Upper lobe of right lung (tissue), 1 donor: ENCODE results near the gene SLC16A10. TPM values are rescaled to one million over a fixed set of nuclear protein-coding genes. Genes with fewer than 3 reads are reported as not detected.

Source experiments
- ATAC-seq: fragments of 200-7000 bp; cut with Tn5 transposase; one replicate; pipeline ENCODE4 v1.9.1; 2020; ENCODE audit warnings: mild to moderate bottlenecking, moderate library complexity
- DNase-seq: peaks from one replicate; pipeline ENCODE4 v3.0.0-alpha.2; 2020
- H3K27ac ChIP-seq: fragments of 200-600 bp; one replicate; pipeline ENCODE4 v1.8.0; 2022
- H3K27me3 ChIP-seq: fragments of 200-600 bp; one replicate; pipeline ENCODE4 v1.8.0; 2022; ENCODE audit warnings: mild to moderate bottlenecking
- H3K36me3 ChIP-seq: fragments of 200-600 bp; one replicate; pipeline ENCODE4 v1.8.0; 2022
- H3K4me1 ChIP-seq: fragments of 200-600 bp; one replicate; pipeline ENCODE4 v1.8.0; 2022
- H3K4me3 ChIP-seq: fragments of 200-600 bp; one replicate; pipeline ENCODE4 v1.8.0; 2022; ENCODE audit warnings: mild to moderate bottlenecking
- H3K9me3 ChIP-seq: fragments of 200-600 bp; one replicate; pipeline ENCODE4 v1.8.0; 2022
- intact Hi-C: fragments of 100-400 bp; cut with DNase I; formaldehyde crosslinking; loops from one replicate; pipeline ENCODE4 v1.11.0; 2022
- total RNA-seq: library from RNA; stranded (reverse); fragmentation: NEBNext Ultra II Directional; extraction: Animal tissue kit (Norgen Biotek cat#: 25700); gene quantifications from one replicate; pipeline ENCODE4 v1.2.1, GENCODE V29; 2021
- TF ChIP-seq, protein P1 (sequence below): fragments of 200-600 bp; IDR thresholded peaks from one replicate; pipeline ENCODE4 v1.8.0; 2022; ENCODE audit warnings: antibody characterized with exemption
- donor health status: DM: no; HTN: yes; CAD: no; lungs with severe emphysema.

The SLC16A10 gene
- total RNA-seq, 1 donor from 2014 or later: 12.3 TPM

DNA sequence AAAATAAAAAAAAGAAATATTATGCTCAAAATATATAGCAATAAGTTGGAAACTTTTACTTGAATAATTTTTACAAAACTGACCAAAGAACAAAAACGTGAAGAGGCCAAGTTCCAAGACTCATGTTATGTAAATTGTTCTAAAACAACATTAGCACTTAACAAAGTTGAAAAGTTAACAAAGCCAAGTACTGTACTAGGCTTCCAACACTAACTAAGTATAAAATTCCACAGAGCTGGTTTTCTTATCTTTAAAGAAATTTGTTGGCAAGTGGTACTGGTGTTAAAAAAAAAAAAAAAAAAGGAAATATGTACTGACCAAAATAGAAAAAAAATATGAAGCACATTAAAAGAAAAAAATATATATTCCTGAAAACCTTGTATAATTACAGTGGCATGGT is 127.8 kb downstream of the SLC16A10 start:
- TF ChIP-seq, protein P1, sequence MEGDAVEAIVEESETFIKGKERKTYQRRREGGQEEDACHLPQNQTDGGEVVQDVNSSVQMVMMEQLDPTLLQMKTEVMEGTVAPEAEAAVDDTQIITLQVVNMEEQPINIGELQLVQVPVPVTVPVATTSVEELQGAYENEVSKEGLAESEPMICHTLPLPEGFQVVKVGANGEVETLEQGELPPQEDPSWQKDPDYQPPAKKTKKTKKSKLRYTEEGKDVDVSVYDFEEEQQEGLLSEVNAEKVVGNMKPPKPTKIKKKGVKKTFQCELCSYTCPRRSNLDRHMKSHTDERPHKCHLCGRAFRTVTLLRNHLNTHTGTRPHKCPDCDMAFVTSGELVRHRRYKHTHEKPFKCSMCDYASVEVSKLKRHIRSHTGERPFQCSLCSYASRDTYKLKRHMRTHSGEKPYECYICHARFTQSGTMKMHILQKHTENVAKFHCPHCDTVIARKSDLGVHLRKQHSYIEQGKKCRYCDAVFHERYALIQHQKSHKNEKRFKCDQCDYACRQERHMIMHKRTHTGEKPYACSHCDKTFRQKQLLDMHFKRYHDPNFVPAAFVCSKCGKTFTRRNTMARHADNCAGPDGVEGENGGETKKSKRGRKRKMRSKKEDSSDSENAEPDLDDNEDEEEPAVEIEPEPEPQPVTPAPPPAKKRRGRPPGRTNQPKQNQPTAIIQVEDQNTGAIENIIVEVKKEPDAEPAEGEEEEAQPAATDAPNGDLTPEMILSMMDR: no peak
- DNase-seq: no peak
- H3K27ac ChIP-seq: no peak overlapping the region

DNA sequence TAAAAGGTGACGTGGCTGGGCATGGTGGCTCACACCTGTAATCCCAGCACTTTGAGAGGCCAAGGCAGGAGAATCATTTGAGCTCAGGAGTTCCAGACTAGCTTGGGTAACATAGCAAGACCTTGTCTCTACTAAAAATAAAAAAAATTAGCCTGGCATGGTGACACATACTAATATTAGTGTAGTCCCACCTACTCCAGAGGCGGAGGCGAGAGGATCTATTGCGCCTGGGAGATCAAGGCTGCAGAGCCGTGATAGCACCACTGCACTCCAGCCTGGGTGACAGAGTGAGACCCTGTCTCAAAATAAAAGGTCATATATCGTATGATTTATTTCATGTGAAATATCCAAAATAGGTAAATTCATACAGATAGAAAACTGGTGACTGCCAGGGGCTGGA is 132.5 kb downstream of the SLC16A10 start:
- H3K36me3 ChIP-seq: no peaks in the 10 kb centered on the region
- DNase-seq: no peak
- intact Hi-C loops: no loop called here
- no peak overlapping the region for H3K4me3 ChIP-seq
- H3K4me1 ChIP-seq: no peaks in the 10 kb centered on the region
- ATAC-seq: no peak
- TF ChIP-seq, protein P1: no peak
- no peak overlapping the region for H3K27ac ChIP-seq
- H3K9me3 ChIP-seq: no peaks in the 10 kb centered on the region
- no peaks in the 10 kb centered on the region for H3K27me3 ChIP-seq

More for the DNA sequence above, 127.8 kb downstream of the SLC16A10 start:
- Histone ChIP-seq H3K4me1 (no peaks in the 10 kb centered on the region), H3K4me3 (no peak overlapping the region), H3K27me3 (no peaks in the 10 kb centered on the region), H3K36me3 (no peaks in the 10 kb centered on the region), H3K9me3 (no peaks in the 10 kb centered on the region)
- intact Hi-C loops: no loop called here
- ATAC-seq: no peak

DNA sequence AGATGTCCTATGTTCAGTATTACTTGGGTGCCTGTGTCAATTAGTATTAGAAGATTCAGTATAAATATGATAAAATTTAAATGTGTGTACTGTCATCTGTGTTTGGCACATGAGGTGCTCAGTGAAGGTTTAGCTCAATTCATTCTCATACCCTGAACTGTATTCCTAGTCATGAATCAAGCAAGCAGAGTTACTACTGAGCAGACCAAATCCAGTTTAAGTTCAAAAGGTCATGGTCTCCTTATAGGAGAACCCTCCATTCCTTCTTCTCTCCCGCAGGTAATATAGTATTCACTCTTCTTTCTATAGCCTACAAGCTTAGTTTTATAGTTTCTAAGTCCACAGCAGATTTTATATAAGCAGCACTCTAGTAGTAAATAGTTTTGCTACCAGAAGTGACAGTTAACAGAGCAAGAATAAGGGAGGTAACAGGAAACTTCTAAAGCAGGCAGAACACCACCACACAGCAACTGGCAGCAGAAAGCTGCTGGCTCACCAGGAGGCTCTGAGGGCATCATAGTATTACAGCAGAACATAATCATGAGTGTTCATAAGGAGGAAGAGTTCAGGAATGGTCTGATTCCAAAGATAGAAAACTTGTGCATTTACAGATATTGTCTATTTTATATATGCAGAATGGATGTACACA is 133.2 kb downstream of the SLC16A10 start:
- Histone ChIP-seq H3K4me1 (no peaks in the 10 kb centered on the region), H3K36me3 (no peaks in the 10 kb centered on the region), H3K27me3 (no peaks in the 10 kb centered on the region), H3K4me3 (no peak overlapping the region), H3K9me3 (no peaks in the 10 kb centered on the region), H3K27ac (no peak overlapping the region)
- DNase-seq: no peak
- intact Hi-C loops: no loop called here
- TF ChIP-seq, protein P1: no peak
- ATAC-seq: no peak

DNA sequence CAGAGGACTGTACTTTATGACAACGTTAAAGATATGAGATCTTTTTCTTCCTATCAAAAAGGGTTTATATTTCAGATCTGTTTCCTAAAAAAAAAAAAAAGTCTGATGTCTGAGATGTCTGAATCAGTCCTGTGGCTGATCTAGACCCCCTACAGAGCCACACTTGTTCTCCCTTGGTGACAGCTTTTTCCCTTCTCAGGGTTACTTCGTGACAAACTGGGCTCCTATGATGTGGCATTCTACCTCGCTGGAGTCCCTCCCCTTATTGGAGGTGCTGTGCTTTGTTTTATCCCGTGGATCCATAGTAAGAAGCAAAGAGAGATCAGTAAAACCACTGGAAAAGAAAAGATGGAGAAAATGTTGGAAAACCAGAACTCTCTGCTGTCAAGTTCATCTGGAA is 134.5 kb downstream of the SLC16A10 start:
- ATAC-seq (no peak), DNase-seq (no peak)
- Histone ChIP-seq H3K4me1 (no peaks in the 10 kb centered on the region), H3K36me3 (no peaks in the 10 kb centered on the region), H3K9me3 (no peaks in the 10 kb centered on the region), H3K27ac (no peak overlapping the region), H3K4me3 (no peak overlapping the region), H3K27me3 (no peaks in the 10 kb centered on the region)
- intact Hi-C loops: no loop called here
- TF ChIP-seq, protein P1: no peak

DNA sequence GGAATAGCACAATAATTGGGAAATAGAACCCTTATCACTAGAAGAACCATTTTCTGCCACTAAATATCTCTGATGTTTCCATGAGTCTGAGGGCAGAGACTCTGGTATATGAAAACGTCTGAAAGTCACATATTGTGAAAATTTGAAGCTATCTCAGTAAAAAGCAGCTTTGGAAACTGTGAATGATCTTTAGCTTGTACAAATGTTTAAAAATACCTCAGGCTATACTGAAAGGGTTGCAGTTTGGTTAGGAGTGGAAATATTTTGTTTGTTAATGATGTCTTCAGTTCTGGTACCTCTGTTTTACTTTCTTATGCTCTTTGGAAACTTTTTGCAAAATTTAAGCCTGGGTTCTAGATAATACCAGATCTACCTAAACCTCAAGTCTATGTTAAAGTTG is 135.0 kb downstream of the SLC16A10 start:
- no peaks in the 10 kb centered on the region for H3K9me3 ChIP-seq
- TF ChIP-seq, protein P1: no peak
- no peak for DNase-seq
- H3K36me3 ChIP-seq: no peaks in the 10 kb centered on the region
- intact Hi-C loops: no loop called here
- ATAC-seq: no peak
- H3K4me1 ChIP-seq: no peaks in the 10 kb centered on the region
- no peaks in the 10 kb centered on the region for H3K27me3 ChIP-seq
- H3K4me3 ChIP-seq: no peak overlapping the region
- H3K27ac ChIP-seq: no peak overlapping the region

DNA sequence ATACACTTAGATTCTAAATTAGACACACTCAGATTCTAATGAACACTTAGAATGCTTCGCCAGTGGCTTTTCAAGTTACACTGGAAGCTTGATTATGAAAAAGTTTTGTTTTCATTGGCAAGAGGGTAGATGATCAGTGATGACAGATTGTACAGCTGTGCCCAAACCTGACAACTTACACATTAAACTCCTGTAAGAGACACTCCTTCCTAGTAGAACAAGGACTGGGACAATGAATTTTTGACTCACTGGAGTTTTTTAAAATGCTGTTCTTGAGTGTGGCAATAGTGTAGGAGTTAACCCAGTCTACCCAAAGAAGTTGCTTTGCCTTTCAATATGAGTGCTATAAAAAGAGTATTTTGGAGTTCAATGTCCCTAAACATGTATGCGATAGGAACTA is 140.8 kb downstream of the SLC16A10 start:
- DNase-seq (no peak), ATAC-seq (no peak)
- H3K4me3 ChIP-seq: no peak overlapping the region
- H3K9me3 ChIP-seq: no peaks in the 10 kb centered on the region
- no peaks in the 10 kb centered on the region for H3K27me3 ChIP-seq
- intact Hi-C loops: no loop called here
- TF ChIP-seq, protein P1: no peak
- H3K27ac ChIP-seq: no peak overlapping the region
- peaks cover 8% of the 10 kb centered on the region for H3K4me1 ChIP-seq
- no peaks in the 10 kb centered on the region for H3K36me3 ChIP-seq
